Spleen (tissue), 7 donors: ENCODE results near the gene ADM2.

Experiments used
- CTCF ChIP-seq, 11 experiments: fragments of 200-600 bp in 7 of 11; fragments of 450-650 bp in 4 of 11; sonication (generic) in 4 of 11; IDR thresholded peaks in 8 of 11; conservative IDR thresholded peaks in 3 of 11; 1 replicate in 7 of 11; 2 replicates in 4 of 11; pipeline versions ENCODE4 v1.4.0 to v1.8.0; 2016 to 2021; ENCODE audit warnings: antibody characterized with exemption in 11 of 11, inconsistent platforms in 4 of 11, mild to moderate bottlenecking in 1 of 11
- POLR2A ChIP-seq, 3 donors: fragments of 450-650 bp; IDR thresholded peaks; one replicate each; pipeline ENCODE4 v1.5.1; 2017; ENCODE audit warnings: antibody characterized with exemption in 3 of 3, mild to moderate bottlenecking in 1 of 3
- POLR2AphosphoS5 ChIP-seq, 3 donors: sonication (generic); formaldehyde crosslinking; IDR thresholded peaks; one replicate each; pipeline ENCODE4 v1.5.1; 2017; ENCODE audit warnings: antibody characterized with exemption in 3 of 3
- donor health status: DM: no; HTN: no; CAD: no; lungs with moderate emphysema.
- donor health status: DM: no; HTN: no; CAD: no.
- donor health status: DM: no; HTN: no; CAD: no.

GRCh38 chr22:50435291-50436014 lies 45.9 kb upstream of the ADM2 start:
- no peak for TF ChIP-seq POLR2A (IDR thresholded peaks at IDR 0.05)
- TF ChIP-seq CTCF (IDR thresholded peaks at IDR 0.05 in 8 of 11, conservative IDR thresholded peaks at IDR 0.05 in 3 of 11), result no peak
- peak in 1 of 3 donors; percentile 39 for TF ChIP-seq POLR2AphosphoS5 (IDR thresholded peaks at IDR 0.05)
